HCT116 (cell line): Measurements from ENCODE around the gene SRP54. TPM values are rescaled to one million over a fixed set of nuclear protein-coding genes. Genes with fewer than 3 reads are reported as not detected.

ENCODE experiments used
- ATAC-seq: fragments of 200-7000 bp; cut with Tn5 transposase; 2 replicates; pipeline ENCODE4 v1.9.1; 2020; ENCODE audit warnings: mild to moderate bottlenecking, moderate library complexity
- BruUV-seq: library from RNA; stranded (reverse); fragments of 400-500 nt; replicated peaks from 2 replicates; lab custom pipeline; 2021; lab: Mats Ljungman, UMichigan
- CTCF ChIA-PET: fragments of 300-600 bp; sonication (Branson Sonifier 250); formaldehyde crosslinking; loops from one replicate; lab custom pipeline; 2021; ENCODE audit warnings: antibody characterized with exemption; lab: Charles Lee
- POLR2A ChIA-PET: fragments of 300-600, 350-600 bp; sonication (Branson Sonifier 250); formaldehyde crosslinking; loops from one replicate; lab custom pipeline; 2021; ENCODE audit warnings: antibody characterized with exemption; lab: Charles Lee
- RAD21 ChIA-PET, 2 experiments: fragments of 300-600 bp; sonication (Branson Sonifier 250); formaldehyde crosslinking; loops; one replicate each; lab custom pipeline; 2023; ENCODE audit warnings: low total read pairs in 2 of 2; ENCODE audit not compliant: uncharacterized antibody in 2 of 2, unreplicated experiment in 2 of 2, low non-redundant PET in 1 of 2; lab: Charles Lee
- DNase-seq: peaks from one replicate; pipeline ENCODE4 v3.0.0-alpha.2; 2010; ENCODE audit warnings: low read depth, low spot score
- H2AFZ ChIP-seq: fragments of 200-600 bp; shearing (Covaris generic), sonication (generic); 2 replicates; pipeline ENCODE4 v1.6.1; 2017; ENCODE audit warnings: low read depth, mixed run types, mixed read lengths, antibody characterized with exemption, low read length; ENCODE audit not compliant: poor library complexity, severe bottlenecking
- H3K27ac ChIP-seq: 2 replicates; pipeline ENCODE4 v1.5.1; 2012; ENCODE audit warnings: low read depth, low read length
- H3K27me3 ChIP-seq: fragments of 200-600 bp; sonication (generic); 2 replicates; pipeline ENCODE4 v1.6.1; 2016; ENCODE audit warnings: mixed run types, low read length, mixed read lengths; ENCODE audit not compliant: insufficient read depth
- H3K36me3 ChIP-seq, 2 experiments: fragments of 200-500 bp in 1 of 2; fragments of 200-600 bp in 1 of 2; sonication (Bioruptor generic) in 1 of 2; sonication (generic) in 1 of 2; 2 replicates each; pipeline versions ENCODE4 v1.5.1 to v1.6.1; 2014 to 2016; ENCODE audit warnings: low read length in 2 of 2, inconsistent platforms in 1 of 2, mixed read lengths in 1 of 2, mixed run types in 1 of 2; ENCODE audit not compliant: insufficient read depth in 2 of 2, control insufficient read depth in 1 of 2
- H3K4me1 ChIP-seq, 2 experiments: fragments of 200-600 bp in 1 of 2; sonication (generic) in 1 of 2; 2 replicates each; pipeline versions ENCODE4 v1.5.1 to v1.6.1; 2012 to 2017; ENCODE audit warnings: low read length in 2 of 2, inconsistent platforms in 1 of 2, mild to moderate bottlenecking in 1 of 2, mixed read lengths in 1 of 2, mixed run types in 1 of 2, moderate library complexity in 1 of 2; ENCODE audit not compliant: insufficient read depth in 2 of 2, control insufficient read depth in 1 of 2
- H3K4me2 ChIP-seq: fragments of 200-600 bp; sonication (generic); 2 replicates; pipeline ENCODE4 v1.6.1; 2017; ENCODE audit warnings: mixed run types, low read length, mixed read lengths
- H3K4me3 ChIP-seq, 2 experiments: fragments of 200-600 bp in 1 of 2; sonication (generic) in 1 of 2; replicated peaks in 1 of 2; 2 replicates each; pipeline ENCODE4 v1.5.1; 2011 to 2016; ENCODE audit warnings: low read length in 2 of 2, control low read depth in 1 of 2, low read depth in 1 of 2, mild to moderate bottlenecking in 1 of 2, mixed read lengths in 1 of 2, mixed run types in 1 of 2
- H3K79me2 ChIP-seq: fragments of 200-600 bp; sonication (generic); 2 replicates; pipeline ENCODE4 v1.6.1; 2017; ENCODE audit warnings: mild to moderate bottlenecking, mixed run types, low read length, moderate library complexity, mixed read lengths; ENCODE audit not compliant: insufficient read depth
- H3K9ac ChIP-seq: fragments of 200-600 bp; sonication (generic); 2 replicates; pipeline ENCODE4 v1.6.1; 2016; ENCODE audit warnings: low read length, mixed read lengths
- H3K9me2 ChIP-seq: fragments of 200-600 bp; sonication (generic), shearing (Covaris generic); 2 replicates; pipeline ENCODE4 v1.6.1; 2017; ENCODE audit warnings: mixed run types, mild to moderate bottlenecking, moderate library complexity; ENCODE audit not compliant: insufficient read depth
- H3K9me3 ChIP-seq, 2 experiments: fragments of 200-500 bp in 1 of 2; fragments of 200-600 bp in 1 of 2; sonication (Bioruptor generic) in 1 of 2; sonication (generic) in 1 of 2; 2 replicates each; pipeline ENCODE4 v1.6.1; 2014 to 2017; ENCODE audit warnings: low read length in 2 of 2, mixed read lengths in 2 of 2, inconsistent platforms in 1 of 2, low read depth in 1 of 2, mild to moderate bottlenecking in 1 of 2, mixed run types in 1 of 2, moderate library complexity in 1 of 2; ENCODE audit not compliant: control insufficient read depth in 1 of 2, insufficient read depth in 1 of 2
- H4K20me1 ChIP-seq: fragments of 200-600 bp; sonication (generic), shearing (Covaris generic); 2 replicates; pipeline ENCODE4 v1.6.1; 2017; ENCODE audit warnings: mixed run types, mild to moderate bottlenecking, moderate library complexity; ENCODE audit not compliant: insufficient read depth
- JUND ChIP-seq: IDR thresholded peaks from 2 replicates; pipeline ENCODE4 v1.6.1; 2012
- POLR2AphosphoS5 ChIP-seq: IDR thresholded peaks from 2 replicates; pipeline ENCODE4 v1.6.1; 2011; ENCODE audit warnings: mild to moderate bottlenecking, low read depth, low read length, moderate library complexity
- SIN3A ChIP-seq: IDR thresholded peaks from 2 replicates; pipeline ENCODE4 v1.6.1; 2012; ENCODE audit warnings: low read depth
- SP1 ChIP-seq: IDR thresholded peaks from 2 replicates; pipeline ENCODE4 v1.6.1; 2012; ENCODE audit warnings: low read depth
- SRF ChIP-seq: IDR thresholded peaks from 2 replicates; pipeline ENCODE4 v1.6.1; 2012; ENCODE audit warnings: low read depth
- TCF7L2 ChIP-seq: IDR thresholded peaks from 2 replicates; pipeline ENCODE4 v1.7.0; 2011; ENCODE audit warnings: borderline replicate concordance, inconsistent platforms; ENCODE audit not compliant: insufficient read depth, insufficient read length; ENCODE audit errors: extremely low read depth
- ZNF274 ChIP-seq: fragments of 200-500 bp; sonication (Bioruptor generic); IDR thresholded peaks from 2 replicates; pipeline ENCODE4 v1.6.1; 2014; ENCODE audit warnings: mild to moderate bottlenecking, low read depth, low read length, inconsistent platforms
- intact Hi-C: fragments of 100-400 bp; cut with micrococcal nuclease; formaldehyde crosslinking; loops from 2 replicates; pipeline ENCODE4 v1.10.0; 2022
- total RNA-seq: library from RNA; stranded (reverse); gene quantifications from one replicate; pipeline ENCODE4 v1.2.1, GENCODE V29; 2021; ENCODE audit not compliant: unreplicated experiment
- TF ChIP-seq, protein P1 (sequence below): IDR thresholded peaks from 2 replicates; pipeline ENCODE4 v1.6.1; 2011; ENCODE audit warnings: mild to moderate bottlenecking, low read length, moderate library complexity; ENCODE audit not compliant: insufficient replicate concordance; ENCODE audit errors: extremely low read depth
- TF ChIP-seq, protein P2 (sequence below): IDR thresholded peaks from 2 replicates; pipeline ENCODE4 v1.6.1; 2012; ENCODE audit warnings: low read depth
- TF ChIP-seq, protein P3 (sequence below): IDR thresholded peaks from 2 replicates; pipeline ENCODE4 v1.6.1; 2012

The SRP54 gene
- total RNA-seq, 1 experiment from 2014 or later, result 53.0 TPM

- no peaks in the 10 kb centered on the region for H3K79me2 ChIP-seq
- POLR2A ChIA-PET, result no interaction called here
Observed at GRCh38 chr14:34971381-34971780, 11.4 kb upstream of the SRP54 start.

More at GRCh38 chr14:34971381-34971780, 11.4 kb upstream of the SRP54 start:
- Histone ChIP-seq H3K4me2 (no peak overlapping the region), H2AFZ (no peak overlapping the region), H3K4me3 (no peak overlapping the region), H3K36me3 (peaks cover 0 to 3% of the 10 kb centered on the region in 2 experiments; a peak in 1 of 4 replicates), H3K9me2 (no peaks in the 10 kb centered on the region), H3K27me3 (no peaks in the 10 kb centered on the region), H3K9me3 (no peaks in the 10 kb centered on the region), H3K9ac (no peak overlapping the region), H3K27ac (no peak overlapping the region), H3K4me1 (peaks cover 0 to 8% of the 10 kb centered on the region in 2 experiments; a peak in 1 of 4 replicates), H4K20me1 (no peaks in the 10 kb centered on the region)
- RAD21 ChIA-PET, result no interaction called here
- TF ChIP-seq, protein P1, sequence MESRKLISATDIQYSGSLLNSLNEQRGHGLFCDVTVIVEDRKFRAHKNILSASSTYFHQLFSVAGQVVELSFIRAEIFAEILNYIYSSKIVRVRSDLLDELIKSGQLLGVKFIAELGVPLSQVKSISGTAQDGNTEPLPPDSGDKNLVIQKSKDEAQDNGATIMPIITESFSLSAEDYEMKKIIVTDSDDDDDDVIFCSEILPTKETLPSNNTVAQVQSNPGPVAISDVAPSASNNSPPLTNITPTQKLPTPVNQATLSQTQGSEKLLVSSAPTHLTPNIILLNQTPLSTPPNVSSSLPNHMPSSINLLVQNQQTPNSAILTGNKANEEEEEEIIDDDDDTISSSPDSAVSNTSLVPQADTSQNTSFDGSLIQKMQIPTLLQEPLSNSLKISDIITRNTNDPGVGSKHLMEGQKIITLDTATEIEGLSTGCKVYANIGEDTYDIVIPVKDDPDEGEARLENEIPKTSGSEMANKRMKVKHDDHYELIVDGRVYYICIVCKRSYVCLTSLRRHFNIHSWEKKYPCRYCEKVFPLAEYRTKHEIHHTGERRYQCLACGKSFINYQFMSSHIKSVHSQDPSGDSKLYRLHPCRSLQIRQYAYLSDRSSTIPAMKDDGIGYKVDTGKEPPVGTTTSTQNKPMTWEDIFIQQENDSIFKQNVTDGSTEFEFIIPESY, result no peak
- no peak for TF ChIP-seq SIN3A
- TF ChIP-seq SRF, result no peak
- TF ChIP-seq, protein P2, sequence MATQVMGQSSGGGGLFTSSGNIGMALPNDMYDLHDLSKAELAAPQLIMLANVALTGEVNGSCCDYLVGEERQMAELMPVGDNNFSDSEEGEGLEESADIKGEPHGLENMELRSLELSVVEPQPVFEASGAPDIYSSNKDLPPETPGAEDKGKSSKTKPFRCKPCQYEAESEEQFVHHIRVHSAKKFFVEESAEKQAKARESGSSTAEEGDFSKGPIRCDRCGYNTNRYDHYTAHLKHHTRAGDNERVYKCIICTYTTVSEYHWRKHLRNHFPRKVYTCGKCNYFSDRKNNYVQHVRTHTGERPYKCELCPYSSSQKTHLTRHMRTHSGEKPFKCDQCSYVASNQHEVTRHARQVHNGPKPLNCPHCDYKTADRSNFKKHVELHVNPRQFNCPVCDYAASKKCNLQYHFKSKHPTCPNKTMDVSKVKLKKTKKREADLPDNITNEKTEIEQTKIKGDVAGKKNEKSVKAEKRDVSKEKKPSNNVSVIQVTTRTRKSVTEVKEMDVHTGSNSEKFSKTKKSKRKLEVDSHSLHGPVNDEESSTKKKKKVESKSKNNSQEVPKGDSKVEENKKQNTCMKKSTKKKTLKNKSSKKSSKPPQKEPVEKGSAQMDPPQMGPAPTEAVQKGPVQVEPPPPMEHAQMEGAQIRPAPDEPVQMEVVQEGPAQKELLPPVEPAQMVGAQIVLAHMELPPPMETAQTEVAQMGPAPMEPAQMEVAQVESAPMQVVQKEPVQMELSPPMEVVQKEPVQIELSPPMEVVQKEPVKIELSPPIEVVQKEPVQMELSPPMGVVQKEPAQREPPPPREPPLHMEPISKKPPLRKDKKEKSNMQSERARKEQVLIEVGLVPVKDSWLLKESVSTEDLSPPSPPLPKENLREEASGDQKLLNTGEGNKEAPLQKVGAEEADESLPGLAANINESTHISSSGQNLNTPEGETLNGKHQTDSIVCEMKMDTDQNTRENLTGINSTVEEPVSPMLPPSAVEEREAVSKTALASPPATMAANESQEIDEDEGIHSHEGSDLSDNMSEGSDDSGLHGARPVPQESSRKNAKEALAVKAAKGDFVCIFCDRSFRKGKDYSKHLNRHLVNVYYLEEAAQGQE, result no peak
- TF ChIP-seq TCF7L2, result no peak
- no peak for TF ChIP-seq JUND
- no peak for TF ChIP-seq POLR2AphosphoS5
- TF ChIP-seq ZNF274, result no peak
- TF ChIP-seq SP1, result no peak
- TF ChIP-seq, protein P3, sequence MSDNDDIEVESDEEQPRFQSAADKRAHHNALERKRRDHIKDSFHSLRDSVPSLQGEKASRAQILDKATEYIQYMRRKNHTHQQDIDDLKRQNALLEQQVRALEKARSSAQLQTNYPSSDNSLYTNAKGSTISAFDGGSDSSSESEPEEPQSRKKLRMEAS, result no peak
- BruUV-seq, result no TSS peak
- intact Hi-C loops, result no loop called here
- DNase-seq (no peak), ATAC-seq (no peak)
- CTCF ChIA-PET, result no interaction called here
